OCI-LY3 (cell line): ENCODE measurements around the gene TGIF1.

Experiments
- H2AFZ ChIP-seq: fragments of 200-600, 300-600 bp; shearing (Covaris generic); 2 replicates; pipeline ENCODE4 v1.6.0; 2014; ENCODE audit warnings: antibody characterized with exemption, low read depth, low read length
- H3K27ac ChIP-seq: fragments of 200-600, 300-600 bp; sonication (generic); 2 replicates; pipeline ENCODE4 v1.5.1; 2014; ENCODE audit warnings: mild to moderate bottlenecking, low read length, moderate library complexity, mixed read lengths
- H3K27me3 ChIP-seq: fragments of 200-600, 300-600 bp; sonication (generic); 2 replicates; pipeline ENCODE4 v1.6.1; 2014; ENCODE audit warnings: low read depth, low read length, mixed read lengths
- H3K36me3 ChIP-seq: fragments of 200-600, 300-600 bp; sonication (generic); replicated peaks from 2 replicates; pipeline ENCODE3; 2014; ENCODE audit warnings: low read depth, low read length, mixed read lengths
- H3K4me1 ChIP-seq: fragments of 300-600, 200-600 bp; sonication (generic); 2 replicates; pipeline ENCODE4 v1.6.1; 2014; ENCODE audit warnings: low read length, mixed read lengths
- H3K4me2 ChIP-seq: fragments of 200-600, 300-600 bp; sonication (generic); 2 replicates; pipeline ENCODE4 v1.6.1; 2014; ENCODE audit warnings: low read length, mixed read lengths
- H3K4me3 ChIP-seq: fragments of 300-600, 200-600 bp; sonication (generic); 2 replicates; pipeline ENCODE4 v1.5.1; 2014; ENCODE audit warnings: antibody characterized with exemption, mild to moderate bottlenecking, low read length, moderate library complexity
- H3K79me2 ChIP-seq: fragments of 300-600, 200-600 bp; shearing (Covaris generic); 2 replicates; pipeline ENCODE4 v1.6.1; 2014; ENCODE audit warnings: mild to moderate bottlenecking, low read length, mixed read lengths
- H3K9ac ChIP-seq: fragments of 300-600, 200-600 bp; shearing (Covaris generic); 2 replicates; pipeline ENCODE4 v1.6.0; 2014; ENCODE audit warnings: mild to moderate bottlenecking, low read length, moderate library complexity
- H3K9me3 ChIP-seq: fragments of 200-600, 300-600 bp; shearing (Covaris generic); 2 replicates; pipeline ENCODE4 v1.6.1; 2014; ENCODE audit warnings: low read length, mixed read lengths; ENCODE audit not compliant: insufficient read depth
- H4K20me1 ChIP-seq: fragments of 200-600, 300-600 bp; sonication (generic); 2 replicates; pipeline ENCODE4 v1.6.1; 2016; ENCODE audit warnings: low read length, mixed read lengths; ENCODE audit not compliant: insufficient read depth
- CTCF ChIP-seq: fragments of 200-600, 300-600 bp; sonication (generic); IDR thresholded peaks from 2 replicates; pipeline ENCODE4 v1.5.1; 2014; ENCODE audit warnings: antibody characterized with exemption, low read length, low read depth
- EZH2phosphoT487 ChIP-seq: fragments of 200-600 bp; shearing (Covaris generic); IDR thresholded peaks from 2 replicates; pipeline ENCODE4 v1.6.1; 2018; ENCODE audit warnings: antibody characterized with exemption, mixed run types, low read depth

Gene TGIF1

GRCh38 chr18:3450012-3450798, at the start of gene TGIF1:
TGIF1 (plus strand) TSS chr18:3450172; CDS start chr18:3450490, 318 bp downstream.
- Histone ChIP-seq H3K36me3 (peaks cover 40% of the 10 kb centered on the region), H3K4me3 (peak within 1 kb of the TSS; percentile 94), H3K4me1 (peaks cover 30% of the 10 kb centered on the region), H2AFZ (no peak within 1 kb of the TSS), H3K9ac (peak within 1 kb of the TSS; percentile 99), H4K20me1 (peaks cover 16% of the 10 kb centered on the region), H3K9me3 (no peaks in the 10 kb centered on the region), H3K4me2 (peak within 1 kb of the TSS; percentile 85), H3K27ac (peak within 1 kb of the TSS; percentile 95), H3K27me3 (no peaks in the 10 kb centered on the region), H3K79me2 (peaks cover 73% of the 10 kb centered on the region)
- TF ChIP-seq CTCF (no peak), EZH2phosphoT487 (no peak)

GRCh38 chr18:3400567-3401296, 49.2 kb upstream of the TGIF1 start:
- peak overlapping the region; percentile 59 for H3K4me3 ChIP-seq
- peak overlapping the region; percentile 97 for H3K27ac ChIP-seq
- TF ChIP-seq CTCF: no peak
- TF ChIP-seq EZH2phosphoT487: no peak
- H3K36me3 ChIP-seq: no peaks in the 10 kb centered on the region
- peak overlapping the region; percentile 87 for H3K9ac ChIP-seq
- H3K4me1 ChIP-seq: peaks cover 58% of the 10 kb centered on the region
- no peaks in the 10 kb centered on the region for H3K79me2 ChIP-seq
- no peak overlapping the region for H2AFZ ChIP-seq
- H3K27me3 ChIP-seq: no peaks in the 10 kb centered on the region
- H3K9me3 ChIP-seq: no peaks in the 10 kb centered on the region
- H4K20me1 ChIP-seq: no peaks in the 10 kb centered on the region
- peak overlapping the region; percentile 73 for H3K4me2 ChIP-seq

GRCh38 chr18:3401669-3402620, 48.0 kb upstream of the TGIF1 start:
- peak overlapping the region; percentile 73 for H3K4me2 ChIP-seq
- H3K4me1 ChIP-seq: peaks cover 64% of the 10 kb centered on the region
- no peaks in the 10 kb centered on the region for H3K27me3 ChIP-seq
- no peaks in the 10 kb centered on the region for H3K36me3 ChIP-seq
- H3K9me3 ChIP-seq: no peaks in the 10 kb centered on the region
- H3K27ac ChIP-seq: peak overlapping the region; percentile 97
- no peaks in the 10 kb centered on the region for H4K20me1 ChIP-seq
- TF ChIP-seq CTCF (no peak), EZH2phosphoT487 (no peak)
- peak overlapping the region; percentile 59 for H3K4me3 ChIP-seq
- H3K9ac ChIP-seq: peak overlapping the region; percentile 87
- H2AFZ ChIP-seq: no peak overlapping the region
- no peaks in the 10 kb centered on the region for H3K79me2 ChIP-seq
